Measurements from ENCODE around the gene NUDT3.

Gene NUDT3

DNA sequence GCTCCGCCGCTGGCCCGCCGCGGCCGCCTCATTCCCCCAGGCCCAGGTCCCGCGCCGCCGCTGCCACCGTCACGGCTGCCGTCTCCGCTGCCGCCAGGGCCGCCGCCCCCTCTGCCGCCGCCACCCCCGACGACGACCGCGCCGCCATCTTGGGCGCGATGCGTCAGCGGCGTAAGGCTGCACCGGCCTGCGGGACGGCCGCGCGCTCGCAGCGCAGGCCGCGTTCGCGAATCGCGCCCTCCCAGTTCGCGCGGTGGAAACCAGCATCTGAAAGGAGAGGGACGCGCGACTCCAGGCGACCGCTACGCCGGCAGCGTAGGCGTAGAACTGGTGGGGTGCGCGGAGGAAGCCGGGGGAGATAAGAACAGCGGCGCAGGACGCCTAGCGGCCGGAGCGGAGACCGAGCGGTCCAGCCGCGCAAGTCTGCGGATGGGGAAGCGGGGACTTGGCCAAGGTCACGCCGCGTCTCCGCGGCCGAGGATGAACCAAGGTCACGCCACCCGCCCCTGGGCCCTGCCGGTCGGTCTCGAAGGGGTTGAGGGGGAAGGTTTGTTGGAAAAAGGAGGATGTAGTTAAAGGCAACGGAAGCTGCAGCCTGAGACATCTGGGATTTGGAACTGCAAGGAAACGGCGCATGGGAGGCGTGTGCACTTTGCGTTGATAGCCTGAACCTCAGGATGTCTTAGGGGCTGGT lies at the start of gene NUDT3:
TSS of gene NUDT3 (minus strand) at position 173 of the 694 bp plus-strand sequence. CDS start 307 bp downstream, outside the sequence.
- peaks cover 7 to 39% (median 25%) of the 10 kb centered on the region in 11 experiments for H3K9me3 ChIP-seq (replicated peaks in 1 of 11)
- H4K20me1 ChIP-seq, result peaks cover 0 to 36% (median 15%) of the 10 kb centered on the region in 11 experiments; a peak in 11 of 22 replicates
- no peaks in the 10 kb centered on the region for H3K27me3 ChIP-seq
- no peak for TF ChIP-seq Cebpa-rat (IDR thresholded peaks at IDR 0.05)
- peaks cover 31 to 50% (median 40%) of the 10 kb centered on the region in 10 experiments for H3K4me1 ChIP-seq
- peaks cover 4 to 27% (median 16%) of the 10 kb centered on the region in 11 experiments; a peak in 14 of 22 replicates for H3K36me3 ChIP-seq
- peak within 1 kb of the TSS; percentile 96 to 99 (median 98) for H3K27ac ChIP-seq
- H3K4me3 ChIP-seq, result peak within 1 kb of the TSS; percentile 80 to 100 (median 95)
- peak within 1 kb of the TSS; percentile 92 to 99 (median 98) for H3K9ac ChIP-seq
- peak within 1 kb of the TSS; percentile 80 to 95 (median 87) for H3K4me2 ChIP-seq

DNA sequence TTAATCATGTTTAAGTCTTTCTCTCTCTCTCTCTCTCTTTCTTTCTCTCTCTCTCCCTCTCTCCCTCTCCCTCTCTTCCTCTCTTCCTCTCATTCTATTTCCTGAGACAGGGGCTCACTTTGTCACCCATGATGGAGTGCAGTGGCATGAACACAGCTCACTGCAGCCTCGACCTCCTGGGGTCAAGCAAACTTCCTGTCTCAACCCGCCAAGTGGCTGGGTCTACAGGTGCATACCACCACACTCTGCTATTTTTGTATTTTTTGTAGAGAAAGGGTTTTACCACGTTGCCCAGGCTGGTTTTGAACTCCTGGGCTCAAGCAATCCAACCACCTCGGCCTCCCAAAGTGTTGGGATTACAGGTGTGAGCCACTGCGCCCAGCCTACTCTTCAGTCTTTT lies 49.1 kb upstream of the NUDT3 start:
- peaks cover 0 to 20% (median 12%) of the 10 kb centered on the region in 10 experiments; a peak in 13 of 20 replicates for H3K4me1 ChIP-seq
- no peak overlapping the region for H3K9ac ChIP-seq
- H3K27ac ChIP-seq, result no peak overlapping the region
- H3K27me3 ChIP-seq, result no peaks in the 10 kb centered on the region
- no peaks in the 10 kb centered on the region for H3K36me3 ChIP-seq
- H3K4me3 ChIP-seq, result no peak overlapping the region
- H4K20me1 ChIP-seq, result no peaks in the 10 kb centered on the region
- no peak for TF ChIP-seq Cebpa-rat (IDR thresholded peaks at IDR 0.05)
- H3K4me2 ChIP-seq, result peak overlapping the region in 7 of 11 experiments; percentile 9 to 63 (median 44); a peak in 14 of 22 replicates
- H3K9me3 ChIP-seq (replicated peaks in 1 of 11), result peaks cover 16 to 30% (median 24%) of the 10 kb centered on the region in 11 experiments; a peak in 17 of 22 replicates

DNA sequence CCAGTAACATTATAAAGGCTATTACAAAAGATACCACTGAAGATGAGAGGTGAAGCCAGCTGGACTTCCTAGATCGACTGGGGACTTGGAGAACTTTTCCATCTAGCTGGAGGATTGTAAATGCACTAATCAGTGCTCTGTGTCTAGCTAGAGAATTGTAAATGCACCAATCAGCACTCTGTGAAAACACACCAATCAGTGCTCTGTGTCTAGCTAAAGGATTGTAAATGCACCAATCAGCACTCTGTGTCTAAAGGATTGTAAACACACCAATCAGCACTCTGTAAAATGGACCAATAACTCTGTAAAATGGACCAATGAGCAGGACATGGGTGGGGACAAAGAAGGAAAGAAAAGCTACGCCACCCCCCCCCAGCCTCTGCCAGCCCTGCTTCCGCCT lies 47.0 kb upstream of the NUDT3 start:
- no peak for TF ChIP-seq Cebpa-rat (IDR thresholded peaks at IDR 0.05)

DNA sequence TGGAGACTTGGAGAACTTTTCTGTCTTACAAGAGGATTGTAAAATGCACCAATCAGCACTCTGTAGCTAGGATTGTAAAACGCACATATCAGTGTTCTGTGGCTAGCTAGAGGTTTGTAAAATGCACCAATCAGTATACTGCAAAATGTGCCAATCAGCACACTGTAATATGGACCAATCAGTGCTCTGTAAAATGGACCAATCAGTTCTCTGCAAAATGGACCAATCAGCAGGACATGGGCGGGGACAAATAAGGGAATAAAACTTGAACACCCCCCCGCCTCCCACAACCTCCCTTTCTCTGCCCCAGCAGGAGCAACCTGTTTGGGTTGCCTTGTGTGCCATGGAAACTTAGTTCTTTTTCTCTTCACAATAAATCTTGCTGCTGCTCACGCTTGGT lies 46.2 kb upstream of the NUDT3 start:
- no peak overlapping the region for H3K4me2 ChIP-seq
- H4K20me1 ChIP-seq, result no peaks in the 10 kb centered on the region
- no peaks in the 10 kb centered on the region for H3K27me3 ChIP-seq
- H3K9ac ChIP-seq, result no peak overlapping the region
- no peaks in the 10 kb centered on the region for H3K36me3 ChIP-seq
- H3K27ac ChIP-seq, result no peak overlapping the region
- peaks cover 0 to 20% (median 12%) of the 10 kb centered on the region in 10 experiments; a peak in 13 of 20 replicates for H3K4me1 ChIP-seq
- no peak for TF ChIP-seq Cebpa-rat (IDR thresholded peaks at IDR 0.05)
- peaks cover 16 to 33% (median 26%) of the 10 kb centered on the region in 11 experiments; a peak in 17 of 22 replicates for H3K9me3 ChIP-seq (replicated peaks in 1 of 11)
- no peak overlapping the region for H3K4me3 ChIP-seq

More for the DNA sequence above, 47.0 kb upstream of the NUDT3 start:
- Histone ChIP-seq H3K9ac (no peak overlapping the region), H3K27me3 (no peaks in the 10 kb centered on the region), H3K36me3 (no peaks in the 10 kb centered on the region), H3K27ac (no peak overlapping the region), H3K4me2 (no peak overlapping the region), H3K4me1 (peaks cover 0 to 20% (median 12%) of the 10 kb centered on the region in 10 experiments; a peak in 13 of 20 replicates), H3K9me3 (replicated peaks in 1 of 11) (peaks cover 16 to 33% (median 26%) of the 10 kb centered on the region in 11 experiments; a peak in 17 of 22 replicates), H3K4me3 (no peak overlapping the region), H4K20me1 (no peaks in the 10 kb centered on the region)

DNA sequence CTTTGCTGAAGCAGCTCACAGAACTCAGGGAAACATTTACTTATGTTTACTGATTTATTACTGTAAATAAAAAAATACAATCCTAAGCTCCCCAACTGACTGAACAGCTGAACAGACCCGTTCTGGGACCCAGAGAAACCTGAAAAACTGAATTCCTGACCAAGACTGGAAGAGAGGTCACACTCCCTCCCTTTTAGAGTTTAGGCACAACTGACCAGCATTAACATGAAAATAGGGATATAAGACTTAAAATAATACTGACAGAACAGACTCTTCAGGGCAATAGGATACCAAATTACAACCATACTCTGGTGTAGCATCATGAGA lies 45.1 kb upstream of the NUDT3 start:
- Histone ChIP-seq H3K4me3 (no peak overlapping the region), H3K27ac (no peak overlapping the region), H3K27me3 (no peaks in the 10 kb centered on the region), H3K4me2 (no peak overlapping the region), H3K9me3 (replicated peaks in 1 of 11) (peaks cover 16 to 33% (median 26%) of the 10 kb centered on the region in 11 experiments; a peak in 17 of 22 replicates), H4K20me1 (no peaks in the 10 kb centered on the region), H3K4me1 (peaks cover 0 to 20% (median 12%) of the 10 kb centered on the region in 10 experiments; a peak in 13 of 20 replicates), H3K36me3 (no peaks in the 10 kb centered on the region), H3K9ac (no peak overlapping the region)
- no peak for TF ChIP-seq Cebpa-rat (IDR thresholded peaks at IDR 0.05)

DNA sequence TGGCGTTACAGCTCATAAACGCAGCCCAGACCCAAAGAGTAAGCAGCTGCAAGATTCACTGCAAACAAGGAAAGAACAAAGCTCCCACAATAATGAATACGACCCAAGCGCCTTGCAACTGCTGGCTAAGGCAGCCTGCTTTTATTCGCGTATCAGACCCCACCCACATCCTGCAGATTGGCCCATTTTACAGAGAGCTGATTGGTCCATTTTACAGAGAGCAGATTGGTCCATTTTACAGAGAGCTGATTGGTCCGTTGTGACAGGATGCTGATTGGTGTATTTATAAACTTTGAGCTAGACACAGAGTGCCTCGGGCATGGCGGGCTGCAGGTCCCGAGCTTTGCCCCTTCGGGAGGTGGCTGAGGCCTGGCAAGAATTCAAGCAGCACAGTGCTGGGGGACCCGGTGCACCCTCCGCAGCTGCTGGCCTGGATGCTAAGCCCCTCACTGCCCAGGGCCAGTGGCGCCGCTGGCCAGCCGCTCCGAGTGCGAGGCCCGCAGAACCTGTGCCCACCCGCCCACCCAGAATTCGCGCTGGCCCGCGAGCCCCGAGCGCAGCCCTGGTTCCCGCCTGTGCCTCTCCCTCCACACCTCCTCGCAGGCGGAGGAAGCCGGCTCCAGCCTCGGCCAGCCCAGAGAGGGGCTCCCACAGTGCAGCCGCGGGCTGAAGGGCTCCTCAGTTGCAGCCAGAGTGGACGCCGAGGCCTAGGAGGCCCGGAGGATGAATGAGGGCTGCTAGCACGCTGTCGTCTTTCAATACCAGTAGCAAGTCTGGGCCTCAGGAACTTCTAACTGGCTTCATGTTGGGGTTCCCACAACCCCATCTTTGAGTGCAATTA lies 44.6 kb upstream of the NUDT3 start:
- TF ChIP-seq Cebpa-rat (IDR thresholded peaks at IDR 0.05), result no peak
- no peak overlapping the region for H3K4me2 ChIP-seq

DNA sequence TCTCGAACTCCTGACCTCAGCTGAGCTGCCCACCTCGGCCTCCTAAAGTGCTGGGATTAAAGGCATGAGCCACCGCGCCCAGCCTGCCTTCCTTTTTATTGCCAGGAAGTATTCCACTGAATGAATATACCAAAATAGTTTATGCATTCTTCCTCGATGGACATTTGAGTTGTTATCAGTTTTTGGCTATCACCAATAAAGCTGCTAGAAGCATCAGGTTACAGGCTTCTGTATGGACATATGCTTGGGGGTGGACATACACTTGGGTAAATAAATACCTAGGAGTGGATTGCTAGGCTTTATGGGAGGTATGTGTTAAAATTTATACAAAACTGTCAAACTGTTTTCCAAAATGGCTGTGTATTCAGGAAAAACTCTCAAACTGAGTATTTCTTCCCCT lies 43.4 kb upstream of the NUDT3 start:
- Histone ChIP-seq H3K4me1 (peaks cover 0 to 8% (median 4%) of the 10 kb centered on the region in 10 experiments; a peak in 12 of 20 replicates), H3K36me3 (no peaks in the 10 kb centered on the region), H3K4me2 (no peak overlapping the region), H4K20me1 (no peaks in the 10 kb centered on the region), H3K9ac (no peak overlapping the region), H3K27ac (no peak overlapping the region), H3K27me3 (no peaks in the 10 kb centered on the region), H3K9me3 (replicated peaks in 1 of 11) (peaks cover 19 to 41% (median 31%) of the 10 kb centered on the region in 11 experiments; a peak in 20 of 22 replicates), H3K4me3 (no peak overlapping the region)
- TF ChIP-seq Cebpa-rat (IDR thresholded peaks at IDR 0.05), result no peak

More for the DNA sequence above, 44.6 kb upstream of the NUDT3 start:
- H3K4me3 ChIP-seq, result no peak overlapping the region
- no peaks in the 10 kb centered on the region for H3K36me3 ChIP-seq
- no peak overlapping the region for H3K27ac ChIP-seq
- H3K27me3 ChIP-seq, result no peaks in the 10 kb centered on the region
- no peak overlapping the region for H3K9ac ChIP-seq
- peaks cover 16 to 33% (median 26%) of the 10 kb centered on the region in 11 experiments; a peak in 17 of 22 replicates for H3K9me3 ChIP-seq (replicated peaks in 1 of 11)
- H4K20me1 ChIP-seq, result no peaks in the 10 kb centered on the region
- peaks cover 0 to 19% (median 12%) of the 10 kb centered on the region in 10 experiments; a peak in 13 of 20 replicates for H3K4me1 ChIP-seq

DNA sequence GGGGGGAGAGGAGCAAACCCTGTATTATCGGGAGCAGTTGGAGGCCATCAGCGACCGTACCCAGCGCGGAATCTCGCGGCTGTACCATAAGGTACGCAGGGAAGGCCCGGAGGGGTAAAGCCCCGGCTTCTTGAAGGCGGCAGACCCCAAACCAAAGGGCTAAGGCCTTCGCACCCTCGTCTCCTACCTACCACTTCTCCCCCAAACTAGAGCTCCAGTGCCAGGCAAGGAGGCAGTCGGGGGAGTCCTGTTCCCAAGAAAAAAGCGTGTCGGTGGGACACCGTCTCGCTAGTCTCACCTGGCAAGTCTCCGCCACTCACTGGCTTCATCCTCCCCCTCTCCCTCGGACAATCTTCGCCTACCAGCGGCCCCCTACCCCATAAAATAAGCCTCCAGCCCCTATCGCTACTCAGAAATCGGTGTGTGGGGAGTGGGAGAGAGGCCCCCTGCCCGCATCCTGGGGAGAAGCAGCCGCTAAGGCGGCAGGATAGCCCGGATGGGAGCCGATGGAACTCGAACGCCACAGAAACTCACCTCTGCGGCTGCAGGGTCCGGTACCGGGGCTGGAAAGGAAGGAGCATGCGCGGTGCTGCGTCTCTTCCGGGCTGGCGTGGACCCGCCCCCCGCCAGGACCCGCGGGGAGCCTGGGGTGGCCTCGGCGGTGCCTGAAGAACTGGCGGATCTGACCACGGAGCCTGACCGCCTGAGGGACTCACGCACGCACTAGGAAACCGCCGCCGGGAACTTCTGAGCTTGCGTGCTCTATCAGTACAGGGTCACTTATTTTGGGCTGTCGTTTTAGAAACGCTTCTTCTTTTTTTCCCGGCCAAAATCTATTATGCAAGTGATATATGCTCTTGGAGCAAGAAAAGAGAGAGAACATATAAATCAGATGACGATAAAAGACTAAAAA lies 33.3 kb upstream of the NUDT3 start, which contains the start of gene RPS10:
TSS of gene RPS10 (minus strand) at position 572 of the 913 bp plus-strand sequence. CDS start 848 bp downstream, outside the sequence.
- TF ChIP-seq Cebpa-rat (IDR thresholded peaks at IDR 0.05), result no peak
- peaks cover 1 to 13% (median 5%) of the 10 kb centered on the region in 11 experiments; a peak in 20 of 22 replicates for H3K9me3 ChIP-seq (replicated peaks in 1 of 11)
- H3K9ac ChIP-seq, result peak within 1 kb of the TSS; percentile 91 to 100 (median 97)
- H3K27ac ChIP-seq, result peak within 1 kb of the TSS; percentile 87 to 99 (median 94)
- peaks cover 29 to 42% (median 37%) of the 10 kb centered on the region in 10 experiments for H3K4me1 ChIP-seq
- peaks cover 36 to 50% (median 47%) of the 10 kb centered on the region in 11 experiments; a peak in 21 of 22 replicates for H4K20me1 ChIP-seq
- H3K4me2 ChIP-seq, result peak within 1 kb of the TSS; percentile 80 to 98 (median 93)
- peaks cover 41 to 46% (median 43%) of the 10 kb centered on the region in 11 experiments for H3K36me3 ChIP-seq
- H3K27me3 ChIP-seq, result no peaks in the 10 kb centered on the region
- peak within 1 kb of the TSS; percentile 73 to 99 (median 90) for H3K4me3 ChIP-seq
